H1 (cell line): ENCODE measurements around the gene COIL. TPM values are rescaled to one million over a fixed set of nuclear protein-coding genes. Genes with fewer than 3 reads are reported as not detected.

Source experiments
- CTCF ChIA-PET: fragments of 300-600 bp; sonication (Branson Sonifier 250); formaldehyde crosslinking; loops from one replicate; lab custom pipeline; 2021; ENCODE audit not compliant: partially characterized antibody; lab: Charles Lee
- POLR2A ChIA-PET: fragments of 300-600 bp; sonication (Branson Sonifier 250); formaldehyde crosslinking; loops from one replicate; lab custom pipeline; 2021; ENCODE audit warnings: inconsistent platforms; ENCODE audit not compliant: partially characterized antibody; lab: Charles Lee
- DNase-seq, 2 experiments: peaks; one replicate each; pipeline versions ENCODE4 v3.0.0 to v3.0.0-alpha.2; 2010 to 2022; ENCODE audit warnings: low spot score in 2 of 2, low read depth in 1 of 2, mixed read lengths in 1 of 2
- FAIRE-seq: peaks from 2 replicates; lab custom pipeline; 2011; peaks lifted over from hg19 to GRCh38; lab: Jason Lieb, UNC
- H2AFZ ChIP-seq: 2 replicates; pipeline ENCODE4 v1.8.1; 2012; ENCODE audit warnings: low read length, inconsistent platforms
- H2AK5ac ChIP-seq: 2 replicates; pipeline ENCODE4 v1.6.1; 2013; ENCODE audit warnings: low read depth, low read length
- H2BK120ac ChIP-seq: replicated peaks from 2 replicates; pipeline ENCODE3; 2013; ENCODE audit warnings: low read depth, low read length, inconsistent platforms
- H2BK12ac ChIP-seq: 2 replicates; pipeline ENCODE4 v1.6.1; 2013; ENCODE audit warnings: low read depth, low read length
- H2BK15ac ChIP-seq: 2 replicates; pipeline ENCODE4 v1.6.1; 2013; ENCODE audit warnings: low read length
- H2BK20ac ChIP-seq: 2 replicates; pipeline ENCODE4 v1.6.1; 2013; ENCODE audit warnings: low read length
- H2BK5ac ChIP-seq: 2 replicates; pipeline ENCODE4 v1.6.1; 2013; ENCODE audit warnings: low read depth, low read length
- H3K14ac ChIP-seq: 2 replicates; pipeline ENCODE4 v1.6.1; 2013; ENCODE audit warnings: inconsistent platforms; ENCODE audit not compliant: insufficient read length
- H3K18ac ChIP-seq: 2 replicates; pipeline ENCODE4 v1.6.1; 2013; ENCODE audit warnings: low read length; ENCODE audit errors: extremely low read depth
- H3K23ac ChIP-seq: 2 replicates; pipeline ENCODE4 v1.6.1; 2013; ENCODE audit warnings: inconsistent platforms; ENCODE audit not compliant: insufficient read length
- H3K23me2 ChIP-seq: 2 replicates; pipeline ENCODE4 v1.6.1; 2013; ENCODE audit warnings: low read depth, low read length
- H3K27ac ChIP-seq: 2 replicates; pipeline ENCODE4 v1.6.1; 2011; ENCODE audit warnings: low read depth, low read length, inconsistent platforms
- H3K27me3 ChIP-seq, 4 experiments: replicated peaks in 1 of 4; 1 replicate in 1 of 4; 2 replicates in 3 of 4; pipeline versions ENCODE4 v1.6.1 to v1.8.1; 2011 to 2013; ENCODE audit warnings: low read length in 3 of 4, mild to moderate bottlenecking in 3 of 4, inconsistent platforms in 2 of 4, mixed read lengths in 2 of 4, moderate library complexity in 1 of 4; ENCODE audit not compliant: control insufficient read depth in 3 of 4, insufficient read depth in 3 of 4; ENCODE audit errors: extremely low read depth in 1 of 4
- H3K36me3 ChIP-seq, 4 experiments: 2 replicates each; pipeline versions ENCODE4 v1.6.1 to v1.8.1; 2011 to 2013; ENCODE audit warnings: mild to moderate bottlenecking in 4 of 4, low read length in 3 of 4, moderate library complexity in 2 of 4, control low read depth in 1 of 4, inconsistent platforms in 1 of 4; ENCODE audit not compliant: insufficient read depth in 4 of 4, control insufficient read depth in 2 of 4
- H3K4ac ChIP-seq: replicated peaks from 2 replicates; pipeline ENCODE3; 2013; ENCODE audit warnings: low read length, low read depth, mixed read lengths, inconsistent platforms; ENCODE audit not compliant: insufficient read length
- H3K4me1 ChIP-seq, 4 experiments: replicated peaks in 1 of 4; 1 replicate in 1 of 4; 2 replicates in 3 of 4; pipeline versions ENCODE4 v1.6.1 to v1.8.1; 2011 to 2013; ENCODE audit warnings: low read length in 3 of 4, inconsistent platforms in 2 of 4, mixed read lengths in 1 of 4; ENCODE audit not compliant: insufficient read depth in 4 of 4, control insufficient read depth in 3 of 4
- H3K4me2 ChIP-seq, 2 experiments: 2 replicates each; pipeline versions ENCODE4 v1.6.1 to v1.8.1; 2011 to 2013; ENCODE audit warnings: low read depth in 2 of 2, low read length in 2 of 2, control low read depth in 1 of 2, inconsistent platforms in 1 of 2, mild to moderate bottlenecking in 1 of 2; ENCODE audit not compliant: insufficient read depth in 1 of 2
- H3K4me3 ChIP-seq, 4 experiments: fragments of 200-600, 300-600 bp in 1 of 4; sonication (generic), shearing (Covaris generic), sonication (Bioruptor Twin) in 1 of 4; 2 replicates each; pipeline versions ENCODE4 v1.5.1 to v1.8.1; 2011 to 2016; ENCODE audit warnings: low read length in 4 of 4, low read depth in 3 of 4, control low read depth in 2 of 4, inconsistent platforms in 2 of 4, mild to moderate bottlenecking in 2 of 4, mixed read lengths in 1 of 4, moderate library complexity in 1 of 4; ENCODE audit not compliant: insufficient read depth in 2 of 4; ENCODE audit errors: extremely low read depth in 1 of 4
- H3K56ac ChIP-seq: replicated peaks from 2 replicates; pipeline ENCODE3; 2013; ENCODE audit warnings: low read depth, mild to moderate bottlenecking, mixed read lengths, low read length, inconsistent platforms; ENCODE audit not compliant: insufficient read length
- H3K79me1 ChIP-seq: 2 replicates; pipeline ENCODE4 v1.6.1; 2013; ENCODE audit warnings: low read depth, low read length, control low read depth
- H3K79me2 ChIP-seq, 2 experiments: 2 replicates each; pipeline versions ENCODE4 v1.6.1 to v1.8.1; 2012 to 2013; ENCODE audit warnings: low read length in 2 of 2, mild to moderate bottlenecking in 2 of 2, inconsistent platforms in 1 of 2; ENCODE audit not compliant: insufficient read depth in 2 of 2, control insufficient read depth in 1 of 2
- H3K9ac ChIP-seq, 4 experiments: replicated peaks in 1 of 4; 1 replicate in 1 of 4; 2 replicates in 3 of 4; pipeline versions ENCODE4 v1.6.1 to v1.8.1; 2011 to 2013; ENCODE audit warnings: low read depth in 3 of 4, low read length in 3 of 4, control low read depth in 2 of 4, mild to moderate bottlenecking in 2 of 4, moderate library complexity in 2 of 4, inconsistent platforms in 1 of 4; ENCODE audit errors: extremely low read depth in 1 of 4
- H3K9me3 ChIP-seq, 2 experiments: 2 replicates each; pipeline versions ENCODE4 v1.6.1 to v1.8.1; 2012 to 2013; ENCODE audit warnings: mild to moderate bottlenecking in 2 of 2, moderate library complexity in 2 of 2, control low read depth in 1 of 2, inconsistent platforms in 1 of 2, low read depth in 1 of 2, low read length in 1 of 2, mixed read lengths in 1 of 2; ENCODE audit not compliant: insufficient read depth in 2 of 2
- H4K20me1 ChIP-seq, 2 experiments: replicated peaks in 1 of 2; 2 replicates each; pipeline versions ENCODE3 to v1.8.1; 2011 to 2013; ENCODE audit warnings: inconsistent platforms in 2 of 2, low read length in 2 of 2, mild to moderate bottlenecking in 1 of 2; ENCODE audit not compliant: insufficient read depth in 2 of 2, control insufficient read depth in 1 of 2
- H4K5ac ChIP-seq: 2 replicates; pipeline ENCODE4 v1.6.1; 2013; ENCODE audit warnings: low read length, low read depth, mixed read lengths, inconsistent platforms; ENCODE audit not compliant: insufficient read length
- H4K8ac ChIP-seq: 2 replicates; pipeline ENCODE4 v1.8.0; 2013; ENCODE audit warnings: mild to moderate bottlenecking, moderate library complexity, low read length, inconsistent platforms; ENCODE audit not compliant: insufficient read depth; ENCODE audit errors: extremely low read depth
- H4K91ac ChIP-seq: replicated peaks from 2 replicates; pipeline ENCODE3; 2013; ENCODE audit warnings: low read length, mixed read lengths, inconsistent platforms; ENCODE audit not compliant: insufficient read length
- ASH2L ChIP-seq: fragments of 200-600, 300-600 bp; sonication (generic); IDR thresholded peaks from one replicate; pipeline ENCODE4 v1.7.1; 2017; ENCODE audit warnings: low read length
- CBX8 ChIP-seq: fragments of 300-800, 300-1000 bp; sonication (generic); IDR thresholded peaks from 2 replicates; pipeline ENCODE4 v1.7.1; 2016; ENCODE audit warnings: low read depth, low read length, borderline replicate concordance
- EGR1 ChIP-seq: IDR thresholded peaks from 2 replicates; pipeline ENCODE4 v1.6.1; 2011; ENCODE audit warnings: low read depth, low read length, borderline replicate concordance
- EP300 ChIP-seq, 2 experiments: IDR thresholded peaks; 1 replicate in 1 of 2; 2 replicates in 1 of 2; pipeline ENCODE4 v1.6.1; 2011 to 2012; ENCODE audit warnings: low read depth in 2 of 2, low read length in 2 of 2, mild to moderate bottlenecking in 2 of 2, borderline replicate concordance in 1 of 2, inconsistent platforms in 1 of 2, moderate library complexity in 1 of 2
- HDAC6 ChIP-seq: IDR thresholded peaks from one replicate; pipeline ENCODE4 v1.7.1; 2012; ENCODE audit warnings: low read depth, mild to moderate bottlenecking, inconsistent platforms, low read length, moderate library complexity
- NANOG ChIP-seq: IDR thresholded peaks from 2 replicates; pipeline ENCODE4 v1.6.1; 2011; ENCODE audit warnings: low read length, low read depth, mild to moderate bottlenecking, inconsistent platforms; ENCODE audit not compliant: insufficient read depth, poor library complexity, severe bottlenecking
- NRF1 ChIP-seq: IDR thresholded peaks from 2 replicates; pipeline ENCODE4 v1.6.1; 2011; ENCODE audit warnings: mild to moderate bottlenecking, low read depth, low read length, improper control_type of control experiment
- RBBP5 ChIP-seq: IDR thresholded peaks from 2 replicates; pipeline ENCODE4 v1.7.1; 2012; ENCODE audit warnings: low read depth, mild to moderate bottlenecking, inconsistent platforms, low read length, moderate library complexity, borderline replicate concordance
- WGBS, 2 experiments: shearing (Covaris generic) in 1 of 2; methylation state at CpG; one replicate each; pipeline versions ENCODE4 v1.1.6 to v1.1.7; 2013 to 2015; ENCODE audit warnings: low lambda C conversion rate in 2 of 2, mixed read lengths in 2 of 2, inconsistent platforms in 1 of 2, low coverage in 1 of 2, missing lambda C conversion rate in 1 of 2; ENCODE audit not compliant: insufficient replicate concordance in 2 of 2, insufficient coverage in 1 of 2, insufficient read length in 1 of 2; ENCODE audit errors: extremely low coverage in 1 of 2, missing lambda C conversion rate in 1 of 2; 5-methylcytosine and 5-hydroxymethylcytosine counted together
- polyA plus RNA-seq, 7 experiments: library from polyadenylated mRNA; depleted of rRNA in 3 of 7; stranded (reverse) in 5 of 7; unstranded in 2 of 7; fragments of >200 nt in 5 of 7; fragments of 200-250 nt in 2 of 7; gene quantifications; 1 replicate in 5 of 7; 2 replicates in 1 of 7; 4 replicates in 1 of 7; pipeline versions ENCODE4 v1.2.1 to v1.2.3, GENCODE V29; 2011 to 2013; ENCODE audit warnings: missing spikeins in 2 of 7, mixed read lengths in 2 of 7
- total RNA-seq: library from RNA; stranded (reverse); fragmentation: NEBNext Ultra II Directional; extraction: Animal tissue kit (Norgen Biotek cat#: 25700); gene quantifications from 2 replicates; pipeline ENCODE4 v1.2.1, GENCODE V29; 2021
- TF ChIP-seq, protein P1 (sequence below), 3 experiments: IDR thresholded peaks; 1 replicate in 2 of 3; 2 replicates in 1 of 3; pipeline versions ENCODE4 v1.5.1 to v1.6.1; 2011; ENCODE audit warnings: low read length in 3 of 3, mild to moderate bottlenecking in 3 of 3, inconsistent platforms in 2 of 3, low read depth in 1 of 3, moderate library complexity in 1 of 3; ENCODE audit not compliant: insufficient read depth in 1 of 3; ENCODE audit errors: control extremely low read depth in 1 of 3
- TF ChIP-seq, protein P2 (sequence below): IDR thresholded peaks from 2 replicates; pipeline ENCODE4 v1.6.1; 2012; ENCODE audit warnings: inconsistent platforms

Gene COIL
- total and polyA plus RNA-seq, 2 of the 8 experiments (the other 6 are each of a cell fraction or from before 2014, with no cell fraction given): 5.2 to 23.6 TPM

GRCh38 chr17:56926704-56927103 is 34.1 kb downstream of the COIL start:
- FAIRE-seq (no peak), DNase-seq (no peak)
- Histone ChIP-seq H3K56ac (no peak overlapping the region), H3K27ac (peak overlapping the region; percentile 7; the same call in 1 of the 2 replicates), H3K14ac (no peak overlapping the region), H2AK5ac (no peak overlapping the region), H2BK120ac (peak overlapping the region; percentile 96), H3K23ac (no peak overlapping the region), H3K27me3 (no peaks in the 10 kb centered on the region), H3K36me3 (no peaks in the 10 kb centered on the region; a peak in 2 of 8 replicates), H3K9ac (no peak overlapping the region), H3K4me2 (peak overlapping the region in 1 of 2 experiments; percentile 6; a peak in 3 of 4 replicates), H3K4me1 (peaks cover 3 to 12% (median 6%) of the 10 kb centered on the region in 4 experiments; a peak in 5 of 7 replicates), H2BK20ac (no peak overlapping the region), H2BK5ac (no peak overlapping the region; the same call in 1 of the 2 replicates), H3K79me1 (no peaks in the 10 kb centered on the region), H3K79me2 (no peaks in the 10 kb centered on the region), H3K18ac (no peak overlapping the region), H2AFZ (no peak overlapping the region), H4K91ac (no peak overlapping the region), H3K4ac (no peak overlapping the region), H3K9me3 (peaks cover 25% of the 10 kb centered on the region in 2 experiments), H2BK15ac (no peak overlapping the region), H4K8ac (no peak overlapping the region), H3K23me2 (no peaks in the 10 kb centered on the region), H4K20me1 (no peaks in the 10 kb centered on the region), H4K5ac (peak overlapping the region; percentile 90), H3K4me3 (peak overlapping the region in 1 of 4 experiments; percentile 30; a peak in 1 of 8 replicates), H2BK12ac (no peak overlapping the region)
- WGBS, 2 experiments: 51% methylated on average over 2 of the region's 2 CpGs; no CpG with 5 or more reads in 1 of the 2 experiments
- ChIA-PET POLR2A (no interaction called here), CTCF (interaction anchor here (0.9 to 1.8 kb wide), 3 partner anchors 13 to 36 kb away, joined by 3 to 7 read pairs (median 3); no protein-coding TSS in a partner anchor)
- TF ChIP-seq EGR1 (no peak), CBX8 (no peak), RBBP5 (no peak), NRF1 (no peak), ASH2L (no peak), NANOG (no peak), EP300 (IDR thresholded peaks at IDR 0.05; ENCODE audit: borderline replicate concordance in 1 of 2, low read depth in 2 of 2, low read length in 2 of 2) (no peak), HDAC6 (no peak)
- TF ChIP-seq, protein P1, sequence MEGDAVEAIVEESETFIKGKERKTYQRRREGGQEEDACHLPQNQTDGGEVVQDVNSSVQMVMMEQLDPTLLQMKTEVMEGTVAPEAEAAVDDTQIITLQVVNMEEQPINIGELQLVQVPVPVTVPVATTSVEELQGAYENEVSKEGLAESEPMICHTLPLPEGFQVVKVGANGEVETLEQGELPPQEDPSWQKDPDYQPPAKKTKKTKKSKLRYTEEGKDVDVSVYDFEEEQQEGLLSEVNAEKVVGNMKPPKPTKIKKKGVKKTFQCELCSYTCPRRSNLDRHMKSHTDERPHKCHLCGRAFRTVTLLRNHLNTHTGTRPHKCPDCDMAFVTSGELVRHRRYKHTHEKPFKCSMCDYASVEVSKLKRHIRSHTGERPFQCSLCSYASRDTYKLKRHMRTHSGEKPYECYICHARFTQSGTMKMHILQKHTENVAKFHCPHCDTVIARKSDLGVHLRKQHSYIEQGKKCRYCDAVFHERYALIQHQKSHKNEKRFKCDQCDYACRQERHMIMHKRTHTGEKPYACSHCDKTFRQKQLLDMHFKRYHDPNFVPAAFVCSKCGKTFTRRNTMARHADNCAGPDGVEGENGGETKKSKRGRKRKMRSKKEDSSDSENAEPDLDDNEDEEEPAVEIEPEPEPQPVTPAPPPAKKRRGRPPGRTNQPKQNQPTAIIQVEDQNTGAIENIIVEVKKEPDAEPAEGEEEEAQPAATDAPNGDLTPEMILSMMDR (IDR thresholded peaks at IDR 0.05; ENCODE audit: control extremely low read depth in 1 of 3, insufficient read depth in 1 of 3, low read depth in 1 of 3, low read length in 3 of 3): no peak
- TF ChIP-seq, protein P2, sequence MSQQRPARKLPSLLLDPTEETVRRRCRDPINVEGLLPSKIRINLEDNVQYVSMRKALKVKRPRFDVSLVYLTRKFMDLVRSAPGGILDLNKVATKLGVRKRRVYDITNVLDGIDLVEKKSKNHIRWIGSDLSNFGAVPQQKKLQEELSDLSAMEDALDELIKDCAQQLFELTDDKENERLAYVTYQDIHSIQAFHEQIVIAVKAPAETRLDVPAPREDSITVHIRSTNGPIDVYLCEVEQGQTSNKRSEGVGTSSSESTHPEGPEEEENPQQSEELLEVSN: no peak
